Measurements from ENCODE around the gene IKZF1.

The IKZF1 gene

DNA sequence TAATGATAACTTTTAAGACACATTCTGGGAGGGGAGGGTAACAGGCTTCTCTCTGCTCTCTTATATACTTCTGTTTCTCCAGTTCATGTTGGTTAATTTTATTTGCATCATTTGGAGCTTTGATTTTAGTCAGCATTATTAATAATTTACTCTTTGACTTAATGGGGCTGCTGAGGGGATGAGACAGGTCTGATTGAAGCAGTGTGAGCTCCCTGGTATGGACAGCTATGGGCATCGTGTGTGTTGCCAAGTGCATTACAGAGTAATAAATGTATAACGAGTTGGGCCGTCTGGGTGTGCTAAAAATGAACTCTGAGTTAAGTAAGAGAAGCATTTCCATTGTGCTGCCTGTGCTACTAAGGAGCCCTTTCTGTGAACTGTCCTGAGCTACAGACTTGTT is 31.7 kb upstream of the IKZF1 start:
- no peak overlapping the region for H3K9ac ChIP-seq (ENCODE audit: low read depth, low read length)

DNA sequence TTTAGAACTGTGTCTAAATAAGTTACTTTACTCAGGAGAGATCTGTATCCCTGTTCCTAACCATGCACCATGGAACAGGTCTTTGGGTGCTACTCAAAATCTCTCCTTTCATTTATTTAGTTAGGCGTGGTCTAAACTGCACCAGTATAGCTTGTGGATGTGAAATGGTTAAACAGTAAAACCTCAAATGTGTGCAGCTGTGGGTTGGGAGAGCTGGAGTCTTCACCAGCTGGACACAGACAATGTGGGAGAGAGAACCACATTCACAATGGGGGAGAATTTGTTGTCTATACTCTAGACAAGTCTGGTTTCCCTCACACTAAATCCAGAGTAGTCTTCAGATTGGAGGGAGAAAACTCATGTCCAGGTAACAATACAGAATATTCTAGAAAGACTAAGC is 31.2 kb upstream of the IKZF1 start:
- H3K4me1 ChIP-seq (ENCODE audit: control insufficient read depth, insufficient read depth, low read length) = no peaks in the 10 kb centered on the region
- no peaks in the 10 kb centered on the region for H3K9me3 ChIP-seq (ENCODE audit: control insufficient read depth, insufficient read depth, low read length)
- no peak overlapping the region for H3K9ac ChIP-seq (ENCODE audit: low read depth, low read length)
- no peaks in the 10 kb centered on the region for H3K36me3 ChIP-seq (ENCODE audit: control insufficient read depth, insufficient read depth, low read length)
- H3K4me3 ChIP-seq (ENCODE audit: low read depth, low read length) = no peak overlapping the region
- H3K27me3 ChIP-seq (ENCODE audit: control insufficient read depth, insufficient read depth, low read length) = no peaks in the 10 kb centered on the region

More for the DNA sequence above, 31.7 kb upstream of the IKZF1 start:
- Histone ChIP-seq H3K9me3 (ENCODE audit: control insufficient read depth, insufficient read depth, low read length) (no peaks in the 10 kb centered on the region), H3K4me1 (ENCODE audit: control insufficient read depth, insufficient read depth, low read length) (no peaks in the 10 kb centered on the region), H3K36me3 (ENCODE audit: control insufficient read depth, insufficient read depth, low read length) (no peaks in the 10 kb centered on the region), H3K4me3 (ENCODE audit: low read depth, low read length) (no peak overlapping the region), H3K27me3 (ENCODE audit: control insufficient read depth, insufficient read depth, low read length) (no peaks in the 10 kb centered on the region)

DNA sequence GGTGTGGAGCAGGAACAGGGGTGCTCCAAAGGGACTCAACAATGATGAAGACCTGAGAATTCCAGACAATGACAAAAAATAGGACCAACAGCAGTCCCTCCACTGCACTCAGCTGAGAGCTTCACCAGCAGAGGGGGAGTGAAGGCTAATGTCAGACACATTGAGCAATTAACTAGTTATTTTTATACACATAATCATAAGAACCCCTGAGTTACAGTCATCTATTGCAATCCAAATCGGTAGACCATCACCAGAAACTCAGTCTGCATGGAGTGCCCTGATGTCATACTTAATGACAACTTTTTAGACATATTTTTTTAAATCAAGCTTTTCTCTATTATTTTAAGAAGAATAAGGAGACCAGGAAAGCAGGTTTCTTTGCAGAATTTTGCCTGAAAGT is 30.6 kb upstream of the IKZF1 start:
- Histone ChIP-seq H3K4me1 (ENCODE audit: control insufficient read depth, insufficient read depth, low read length) (no peaks in the 10 kb centered on the region), H3K9ac (ENCODE audit: low read depth, low read length) (no peak overlapping the region), H3K36me3 (ENCODE audit: control insufficient read depth, insufficient read depth, low read length) (no peaks in the 10 kb centered on the region), H3K4me3 (ENCODE audit: low read depth, low read length) (no peak overlapping the region), H3K9me3 (ENCODE audit: control insufficient read depth, insufficient read depth, low read length) (no peaks in the 10 kb centered on the region), H3K27me3 (ENCODE audit: control insufficient read depth, insufficient read depth, low read length) (no peaks in the 10 kb centered on the region)

DNA sequence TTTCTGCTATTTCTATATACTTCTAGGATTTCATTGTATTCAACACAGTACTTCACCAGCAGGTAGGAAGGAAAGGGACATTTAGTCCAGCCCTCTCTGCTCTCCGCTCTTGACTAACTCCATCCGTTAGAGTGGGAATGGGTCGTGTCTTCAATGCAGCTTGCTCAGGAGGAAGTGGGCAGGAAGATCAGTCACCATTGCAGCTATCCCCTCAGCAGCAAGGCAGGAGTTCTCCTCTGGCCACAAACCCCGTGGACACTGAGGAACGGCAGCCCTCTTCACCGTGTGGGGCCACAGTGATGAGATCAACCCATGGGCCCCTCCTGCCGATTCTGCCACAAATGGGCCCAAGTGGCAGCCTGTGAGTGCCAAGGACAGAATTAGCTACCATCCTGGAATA is 30.2 kb upstream of the IKZF1 start:
- no peak overlapping the region for H3K9ac ChIP-seq (ENCODE audit: low read depth, low read length)
- H3K4me1 ChIP-seq (ENCODE audit: control insufficient read depth, insufficient read depth, low read length) = no peaks in the 10 kb centered on the region

DNA sequence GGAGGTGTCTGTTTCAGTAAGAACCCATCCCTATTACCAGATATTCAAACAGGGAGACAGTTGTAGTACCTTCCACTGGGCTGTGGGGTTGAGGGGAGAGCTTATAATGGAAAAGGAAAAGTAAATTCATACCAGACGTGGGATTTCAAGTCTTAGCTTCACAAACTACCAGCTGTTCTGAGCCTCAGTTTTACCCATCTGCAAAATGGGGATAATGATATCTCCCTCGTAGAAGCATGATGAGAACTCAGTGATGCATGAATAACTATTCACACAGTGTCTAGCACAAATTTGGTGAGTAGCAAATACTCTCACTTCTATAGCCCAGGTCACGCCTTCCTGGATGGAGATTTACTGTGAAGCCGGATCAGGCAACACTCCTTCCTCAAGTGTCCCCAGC is 29.1 kb upstream of the IKZF1 start:
- Histone ChIP-seq H3K9me3 (ENCODE audit: control insufficient read depth, insufficient read depth, low read length) (no peaks in the 10 kb centered on the region), H3K4me3 (ENCODE audit: low read depth, low read length) (no peak overlapping the region), H3K27me3 (ENCODE audit: control insufficient read depth, insufficient read depth, low read length) (no peaks in the 10 kb centered on the region), H3K9ac (ENCODE audit: low read depth, low read length) (no peak overlapping the region), H3K36me3 (ENCODE audit: control insufficient read depth, insufficient read depth, low read length) (no peaks in the 10 kb centered on the region), H3K4me1 (ENCODE audit: control insufficient read depth, insufficient read depth, low read length) (no peaks in the 10 kb centered on the region)

More for the DNA sequence above, 30.2 kb upstream of the IKZF1 start:
- H3K36me3 ChIP-seq (ENCODE audit: control insufficient read depth, insufficient read depth, low read length) = no peaks in the 10 kb centered on the region
- no peak overlapping the region for H3K4me3 ChIP-seq (ENCODE audit: low read depth, low read length)
- H3K27me3 ChIP-seq (ENCODE audit: control insufficient read depth, insufficient read depth, low read length) = no peaks in the 10 kb centered on the region
- H3K9me3 ChIP-seq (ENCODE audit: control insufficient read depth, insufficient read depth, low read length) = no peaks in the 10 kb centered on the region

DNA sequence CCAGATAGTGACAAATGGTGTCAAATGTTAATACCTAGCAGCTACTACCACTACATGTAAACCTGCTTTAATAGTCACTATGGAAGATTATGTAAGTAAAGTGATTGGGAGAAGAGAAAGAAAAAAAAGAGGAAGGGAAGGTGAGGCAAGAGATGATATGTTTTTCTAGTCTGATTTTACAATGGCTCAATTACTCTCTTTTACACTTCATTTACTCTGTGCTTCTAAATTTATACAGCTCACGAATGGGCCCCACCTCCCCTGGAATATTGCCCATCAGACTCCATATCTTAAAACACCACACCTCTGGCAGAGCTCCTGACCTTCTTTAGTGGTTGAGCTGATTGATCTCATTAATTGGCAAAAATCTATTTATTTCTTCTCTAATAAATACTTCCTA is 28.0 kb upstream of the IKZF1 start:
- Histone ChIP-seq H3K4me3 (ENCODE audit: low read depth, low read length) (no peak overlapping the region), H3K36me3 (ENCODE audit: control insufficient read depth, insufficient read depth, low read length) (no peaks in the 10 kb centered on the region), H3K9me3 (ENCODE audit: control insufficient read depth, insufficient read depth, low read length) (no peaks in the 10 kb centered on the region), H3K4me1 (ENCODE audit: control insufficient read depth, insufficient read depth, low read length) (no peaks in the 10 kb centered on the region), H3K9ac (ENCODE audit: low read depth, low read length) (no peak overlapping the region), H3K27me3 (ENCODE audit: control insufficient read depth, insufficient read depth, low read length) (no peaks in the 10 kb centered on the region)

DNA sequence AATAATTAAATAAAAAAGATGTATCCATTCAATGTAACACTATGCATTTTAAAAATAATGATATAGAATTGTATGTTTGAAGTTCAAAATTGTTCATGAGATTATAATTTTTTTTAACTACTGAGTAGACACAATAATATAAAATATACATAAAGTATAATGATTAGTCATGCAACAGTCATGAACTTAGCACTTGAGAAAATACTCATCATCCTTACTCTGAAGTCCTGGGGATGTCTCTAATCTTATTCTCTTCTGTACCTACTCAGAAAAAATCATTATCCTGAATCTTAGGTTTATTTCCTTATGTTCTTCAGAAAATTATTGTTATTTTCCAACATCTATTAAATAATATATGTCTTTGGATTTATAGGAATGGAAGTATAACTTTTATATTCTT is 26.4 kb upstream of the IKZF1 start:
- H3K27me3 ChIP-seq (ENCODE audit: control insufficient read depth, insufficient read depth, low read length) = no peaks in the 10 kb centered on the region
- no peaks in the 10 kb centered on the region for H3K9me3 ChIP-seq (ENCODE audit: control insufficient read depth, insufficient read depth, low read length)
- no peak overlapping the region for H3K4me3 ChIP-seq (ENCODE audit: low read depth, low read length)
- no peak overlapping the region for H3K9ac ChIP-seq (ENCODE audit: low read depth, low read length)
- H3K36me3 ChIP-seq (ENCODE audit: control insufficient read depth, insufficient read depth, low read length) = no peaks in the 10 kb centered on the region
- no peaks in the 10 kb centered on the region for H3K4me1 ChIP-seq (ENCODE audit: control insufficient read depth, insufficient read depth, low read length)

DNA sequence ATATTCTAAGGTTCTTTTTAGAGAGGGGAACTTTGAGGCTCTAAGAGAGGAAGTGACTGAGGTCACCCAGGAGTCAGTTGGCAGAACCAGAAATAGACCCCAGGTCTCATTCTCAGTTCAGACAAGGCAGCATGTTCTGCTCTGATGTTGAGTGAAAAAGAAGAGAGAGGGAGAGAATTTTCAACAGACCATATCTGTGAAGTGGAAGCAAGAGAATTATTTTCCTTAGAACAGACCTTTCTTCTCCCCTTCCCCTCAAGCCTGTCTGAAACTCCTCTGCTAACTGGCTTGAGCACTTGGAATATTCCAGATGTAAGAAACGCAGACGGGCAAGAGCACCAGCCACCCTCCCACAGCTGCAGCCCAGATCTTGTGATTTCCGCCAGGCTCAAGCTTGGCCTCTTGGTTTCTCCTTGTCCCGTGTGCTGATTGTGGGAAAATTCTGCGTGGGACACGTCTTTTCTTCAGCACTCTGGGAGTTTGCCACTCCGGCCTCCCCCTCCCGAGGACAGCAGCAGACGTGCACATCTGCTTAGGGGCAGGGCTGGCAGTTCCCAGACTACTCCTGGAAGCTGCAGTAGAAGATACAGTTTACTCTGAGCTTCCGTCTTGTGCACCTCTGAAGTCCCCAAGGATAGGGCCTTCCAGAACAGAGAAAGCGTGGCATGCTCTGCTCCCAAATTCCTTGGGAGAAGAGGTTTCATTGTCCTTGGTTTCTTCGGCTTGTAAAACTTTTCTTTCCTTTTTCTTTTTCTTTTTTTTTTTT is 22.7 kb upstream of the IKZF1 start:
- H3K9ac ChIP-seq (ENCODE audit: low read depth, low read length) = no peak overlapping the region
- no peaks in the 10 kb centered on the region for H3K4me1 ChIP-seq (ENCODE audit: control insufficient read depth, insufficient read depth, low read length)
- no peak overlapping the region for H3K4me3 ChIP-seq (ENCODE audit: low read depth, low read length)
- H3K27me3 ChIP-seq (ENCODE audit: control insufficient read depth, insufficient read depth, low read length) = no peaks in the 10 kb centered on the region
- H3K9me3 ChIP-seq (ENCODE audit: control insufficient read depth, insufficient read depth, low read length) = no peaks in the 10 kb centered on the region
- no peaks in the 10 kb centered on the region for H3K36me3 ChIP-seq (ENCODE audit: control insufficient read depth, insufficient read depth, low read length)

DNA sequence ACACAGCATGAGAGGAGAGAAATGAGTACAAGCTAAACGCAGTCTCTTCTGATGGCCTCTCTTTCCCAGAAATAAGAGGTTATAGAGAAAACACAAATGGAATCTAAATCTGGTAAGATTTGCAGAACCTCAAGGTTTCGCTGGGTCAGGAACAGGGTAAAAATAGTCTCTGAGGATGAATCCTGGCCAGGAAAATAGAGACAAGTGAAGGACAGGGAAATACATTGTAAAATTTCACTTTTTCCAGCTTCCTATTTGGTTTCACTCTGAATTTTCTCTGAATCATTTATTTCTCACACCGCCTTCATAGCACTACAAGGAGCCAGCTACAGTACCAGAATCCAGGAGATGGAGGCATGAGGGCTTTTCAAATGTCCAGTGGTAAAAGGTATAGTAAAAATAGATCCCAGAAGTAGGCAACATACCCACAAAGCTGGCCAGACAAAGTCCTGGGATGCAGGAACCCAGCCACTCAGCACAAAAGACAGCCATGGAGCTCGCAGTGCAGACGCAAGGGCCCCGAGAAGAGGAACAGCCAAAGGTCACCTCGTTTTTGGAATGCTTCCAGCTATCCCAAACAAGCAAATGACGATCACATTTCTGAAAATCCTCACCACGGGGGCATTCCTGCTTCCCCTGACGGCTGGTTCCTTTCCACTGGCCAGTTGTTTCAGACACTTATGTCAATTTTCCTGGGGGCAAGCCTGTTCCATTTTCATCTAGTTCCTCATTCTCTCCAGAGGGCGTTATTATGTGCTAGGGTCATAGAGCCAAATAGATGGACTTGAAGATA is 21.5 kb upstream of the IKZF1 start:
- Histone ChIP-seq H3K4me3 (ENCODE audit: low read depth, low read length) (no peak overlapping the region), H3K9ac (ENCODE audit: low read depth, low read length) (no peak overlapping the region), H3K36me3 (ENCODE audit: control insufficient read depth, insufficient read depth, low read length) (no peaks in the 10 kb centered on the region), H3K27me3 (ENCODE audit: control insufficient read depth, insufficient read depth, low read length) (no peaks in the 10 kb centered on the region), H3K9me3 (ENCODE audit: control insufficient read depth, insufficient read depth, low read length) (no peaks in the 10 kb centered on the region), H3K4me1 (ENCODE audit: control insufficient read depth, insufficient read depth, low read length) (no peaks in the 10 kb centered on the region)

DNA sequence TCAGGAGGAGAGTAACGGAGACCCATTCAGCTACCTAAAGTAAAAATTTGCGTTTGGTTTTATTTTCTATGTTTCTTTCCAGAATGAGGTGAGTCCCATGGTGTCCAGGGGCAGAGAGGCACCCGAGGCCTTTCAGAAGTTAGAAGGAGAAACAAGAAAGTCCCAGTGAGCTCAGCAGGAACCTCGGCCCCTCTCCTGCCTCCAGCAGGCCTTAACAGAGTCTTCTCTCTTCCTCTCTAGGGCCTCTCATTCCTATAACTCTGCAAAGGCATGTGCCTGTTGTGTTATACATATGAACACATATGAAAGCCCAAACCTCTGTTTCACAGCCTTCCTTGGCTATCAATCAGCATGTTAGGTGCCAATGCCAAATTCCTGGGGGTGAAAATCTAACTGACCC is 20.8 kb upstream of the IKZF1 start:
- H3K9ac ChIP-seq (ENCODE audit: low read depth, low read length) = no peak overlapping the region
- H3K36me3 ChIP-seq (ENCODE audit: control insufficient read depth, insufficient read depth, low read length) = no peaks in the 10 kb centered on the region
- H3K4me1 ChIP-seq (ENCODE audit: control insufficient read depth, insufficient read depth, low read length) = no peaks in the 10 kb centered on the region
- no peak overlapping the region for H3K4me3 ChIP-seq (ENCODE audit: low read depth, low read length)
- H3K9me3 ChIP-seq (ENCODE audit: control insufficient read depth, insufficient read depth, low read length) = no peaks in the 10 kb centered on the region
- no peaks in the 10 kb centered on the region for H3K27me3 ChIP-seq (ENCODE audit: control insufficient read depth, insufficient read depth, low read length)

DNA sequence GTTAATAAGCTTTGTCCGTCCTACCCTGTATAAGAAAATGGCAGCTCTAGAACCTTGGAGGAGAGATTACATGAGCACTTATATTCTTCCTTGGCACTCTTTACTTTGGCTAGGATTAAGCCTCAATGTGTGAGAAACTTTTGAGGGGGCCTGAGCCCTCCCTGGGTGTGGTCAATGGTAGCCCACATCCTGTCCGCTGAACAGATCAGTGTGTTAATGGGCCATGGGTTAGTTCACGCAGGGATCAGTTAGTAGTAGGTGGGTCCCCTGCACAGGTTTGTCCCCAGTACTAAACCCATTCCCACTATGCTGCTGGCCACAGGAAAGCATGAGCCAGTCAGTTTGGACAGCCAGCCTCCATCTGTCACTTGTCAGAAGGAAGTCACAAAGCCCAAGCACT is 20.2 kb upstream of the IKZF1 start:
- Histone ChIP-seq H3K9ac (ENCODE audit: low read depth, low read length) (no peak overlapping the region), H3K4me1 (ENCODE audit: control insufficient read depth, insufficient read depth, low read length) (no peaks in the 10 kb centered on the region), H3K27me3 (ENCODE audit: control insufficient read depth, insufficient read depth, low read length) (no peaks in the 10 kb centered on the region), H3K4me3 (ENCODE audit: low read depth, low read length) (no peak overlapping the region), H3K36me3 (ENCODE audit: control insufficient read depth, insufficient read depth, low read length) (no peaks in the 10 kb centered on the region), H3K9me3 (ENCODE audit: control insufficient read depth, insufficient read depth, low read length) (no peaks in the 10 kb centered on the region)

DNA sequence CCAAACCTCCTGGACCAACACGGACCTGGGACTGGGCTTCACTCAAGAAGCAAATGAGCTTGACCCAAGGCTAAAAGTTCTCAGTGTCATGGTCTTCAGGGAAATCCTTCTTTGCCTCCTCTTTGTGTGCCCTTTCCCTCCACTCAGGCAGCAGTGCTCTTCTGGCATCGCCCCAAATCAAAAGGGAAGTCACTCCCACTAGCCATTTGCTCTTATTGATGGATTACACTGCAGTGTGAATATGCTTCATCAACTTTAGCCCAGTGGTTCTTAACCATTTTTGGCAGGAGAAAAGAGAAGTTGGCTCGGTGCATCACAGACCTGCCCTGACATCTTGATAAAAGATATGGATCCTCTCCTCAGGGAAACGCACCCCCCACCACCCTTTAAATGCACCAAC is 19.2 kb upstream of the IKZF1 start:
- Histone ChIP-seq H3K9ac (ENCODE audit: low read depth, low read length) (no peak overlapping the region), H3K27me3 (ENCODE audit: control insufficient read depth, insufficient read depth, low read length) (no peaks in the 10 kb centered on the region), H3K36me3 (ENCODE audit: control insufficient read depth, insufficient read depth, low read length) (no peaks in the 10 kb centered on the region), H3K4me3 (ENCODE audit: low read depth, low read length) (no peak overlapping the region), H3K4me1 (ENCODE audit: control insufficient read depth, insufficient read depth, low read length) (no peaks in the 10 kb centered on the region), H3K9me3 (ENCODE audit: control insufficient read depth, insufficient read depth, low read length) (no peaks in the 10 kb centered on the region)

Measured in iPS-15b (cell line).